A549 (cell line): ENCODE results near the gene TMEM63C.

Source experiments
- EP300 ChIP-seq, 2 experiments: fragments of >200 bp; sonication (Bioruptor Twin); formaldehyde crosslinking; IDR thresholded peaks; 2 replicates in 1 of 2; 3 replicates in 1 of 2; pipeline ENCODE4 v1.6.1; 2016 to 2017
- NFE2L2 ChIP-seq: fragments of 150-350 bp; conservative IDR thresholded peaks from 2 replicates; pipeline ENCODE4 v1.6.1; 2014; ENCODE audit warnings: low read length
- POLR2AphosphoS2 ChIP-seq: conservative IDR thresholded peaks from 2 replicates; pipeline ENCODE4 v1.6.1; 2012; ENCODE audit warnings: low read length, improper control_type of control experiment, inconsistent platforms
- TP53 ChIP-seq: fragments of 250-450 bp; sonication (Bioruptor Pico); IDR thresholded peaks from 2 replicates; pipeline ENCODE4 v1.5.0; 2021; ENCODE audit warnings: mild to moderate bottlenecking, moderate library complexity
- TF ChIP-seq, protein P1 (sequence below): fragments of >200 bp; sonication (Bioruptor Twin); formaldehyde crosslinking; IDR thresholded peaks from 3 replicates; pipeline ENCODE4 v1.5.1; 2016

DNA sequence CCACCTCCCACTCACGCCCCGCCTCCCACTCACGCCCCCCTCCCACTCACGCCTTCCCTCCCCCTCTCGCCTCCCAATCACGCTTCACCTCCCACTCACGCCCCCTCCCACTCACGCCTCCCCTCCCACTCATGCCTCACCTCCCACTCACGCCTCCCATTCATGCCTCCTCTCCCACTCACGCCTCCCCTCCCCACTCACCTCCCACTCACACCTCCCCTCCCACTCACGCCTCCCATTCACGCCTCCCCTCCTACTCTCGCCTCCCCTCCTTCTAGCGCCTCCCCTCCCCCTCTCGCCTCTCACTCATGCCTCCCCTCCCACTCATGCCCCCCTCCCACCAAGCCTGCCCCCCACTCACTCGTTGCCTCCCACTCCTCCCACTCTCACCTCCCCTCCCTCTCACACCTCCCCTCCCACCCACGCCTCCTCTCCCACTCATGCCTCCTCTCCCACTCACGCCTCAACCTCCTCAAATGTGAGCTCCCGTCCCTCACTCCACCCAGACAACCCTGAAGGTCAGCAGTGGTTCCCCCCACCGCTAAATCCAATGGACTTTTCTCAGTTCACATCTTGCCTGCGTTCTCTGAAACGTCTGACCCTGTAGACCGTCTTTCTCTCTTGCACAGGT lies 39.8 kb downstream of the TMEM63C start:
- TF ChIP-seq EP300 (IDR thresholded peaks at IDR 0.05) (no peak), TP53 (CRISPR knock-in tag) (no peak), POLR2AphosphoS2 (no peak), NFE2L2 (no peak)
- TF ChIP-seq, protein P1, sequence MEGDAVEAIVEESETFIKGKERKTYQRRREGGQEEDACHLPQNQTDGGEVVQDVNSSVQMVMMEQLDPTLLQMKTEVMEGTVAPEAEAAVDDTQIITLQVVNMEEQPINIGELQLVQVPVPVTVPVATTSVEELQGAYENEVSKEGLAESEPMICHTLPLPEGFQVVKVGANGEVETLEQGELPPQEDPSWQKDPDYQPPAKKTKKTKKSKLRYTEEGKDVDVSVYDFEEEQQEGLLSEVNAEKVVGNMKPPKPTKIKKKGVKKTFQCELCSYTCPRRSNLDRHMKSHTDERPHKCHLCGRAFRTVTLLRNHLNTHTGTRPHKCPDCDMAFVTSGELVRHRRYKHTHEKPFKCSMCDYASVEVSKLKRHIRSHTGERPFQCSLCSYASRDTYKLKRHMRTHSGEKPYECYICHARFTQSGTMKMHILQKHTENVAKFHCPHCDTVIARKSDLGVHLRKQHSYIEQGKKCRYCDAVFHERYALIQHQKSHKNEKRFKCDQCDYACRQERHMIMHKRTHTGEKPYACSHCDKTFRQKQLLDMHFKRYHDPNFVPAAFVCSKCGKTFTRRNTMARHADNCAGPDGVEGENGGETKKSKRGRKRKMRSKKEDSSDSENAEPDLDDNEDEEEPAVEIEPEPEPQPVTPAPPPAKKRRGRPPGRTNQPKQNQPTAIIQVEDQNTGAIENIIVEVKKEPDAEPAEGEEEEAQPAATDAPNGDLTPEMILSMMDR, result no peak
